ENCODE measurements around the gene ZNF593OS. TPM values are rescaled to one million over a fixed set of nuclear protein-coding genes. Genes with fewer than 3 reads are reported as not detected.

ZNF593OS gene
- total RNA-seq, 1 donor from 2014 or later, result not detected

GRCh38 chr1:26197813-26198212 is 26.2 kb upstream of the ZNF593OS start:
- Histone ChIP-seq H3K4me3 (ENCODE audit: low read depth, low read length) (no peak overlapping the region), H3K27me3 (ENCODE audit: control insufficient read depth, insufficient read depth, low read length) (peaks cover 4% of the 10 kb centered on the region), H3K36me3 (ENCODE audit: control insufficient read depth, insufficient read depth, low read length) (no peaks in the 10 kb centered on the region)
- DNase-seq (ENCODE audit: low read depth), result no peak
- no peak for TF ChIP-seq CTCF (IDR thresholded peaks at IDR 0.05; ENCODE audit: insufficient read depth, low read length, poor library complexity, severe bottlenecking)

- TF ChIP-seq CTCF (IDR thresholded peaks at IDR 0.05; ENCODE audit: insufficient read depth, low read length, poor library complexity, severe bottlenecking), result no peak
- H3K36me3 ChIP-seq (ENCODE audit: control insufficient read depth, insufficient read depth, low read length), result no peaks in the 10 kb centered on the region
- no peak for DNase-seq (ENCODE audit: low read depth)
- no peak overlapping the region for H3K4me3 ChIP-seq (ENCODE audit: low read depth, low read length)
- peaks cover 4% of the 10 kb centered on the region for H3K27me3 ChIP-seq (ENCODE audit: control insufficient read depth, insufficient read depth, low read length)
Observed at GRCh38 chr1:26197301-26197700, 25.7 kb upstream of the ZNF593OS start.

- H3K4me3 ChIP-seq (ENCODE audit: low read depth, low read length), result no peak overlapping the region
- DNase-seq (ENCODE audit: low read depth), result no peak
- peaks cover 4% of the 10 kb centered on the region for H3K27me3 ChIP-seq (ENCODE audit: control insufficient read depth, insufficient read depth, low read length)
- TF ChIP-seq CTCF (IDR thresholded peaks at IDR 0.05; ENCODE audit: insufficient read depth, low read length, poor library complexity, severe bottlenecking), result no peak
- no peaks in the 10 kb centered on the region for H3K36me3 ChIP-seq (ENCODE audit: control insufficient read depth, insufficient read depth, low read length)
Observed at GRCh38 chr1:26195805-26196204, 24.2 kb upstream of the ZNF593OS start.

GRCh38 chr1:26191739-26192138 is 20.1 kb upstream of the ZNF593OS start:
- no peak for TF ChIP-seq CTCF (IDR thresholded peaks at IDR 0.05; ENCODE audit: insufficient read depth, low read length, poor library complexity, severe bottlenecking)
- DNase-seq (ENCODE audit: low read depth), result no peak
- Histone ChIP-seq H3K27me3 (ENCODE audit: control insufficient read depth, insufficient read depth, low read length) (peaks cover 4% of the 10 kb centered on the region), H3K36me3 (ENCODE audit: control insufficient read depth, insufficient read depth, low read length) (no peaks in the 10 kb centered on the region), H3K4me3 (ENCODE audit: low read depth, low read length) (no peak overlapping the region)

GRCh38 chr1:26190373-26190987 is 18.8 kb upstream of the ZNF593OS start, which contains the start of gene CATSPER4:
TSS of gene CATSPER4 (plus strand) at chr1:26190602. CDS start at chr1:26190628, 26 bp downstream.
- Histone ChIP-seq H3K4me3 (ENCODE audit: low read depth, low read length) (no peak within 1 kb of the TSS), H3K27me3 (ENCODE audit: control insufficient read depth, insufficient read depth, low read length) (peaks cover 4% of the 10 kb centered on the region), H3K36me3 (ENCODE audit: control insufficient read depth, insufficient read depth, low read length) (no peaks in the 10 kb centered on the region)
- TF ChIP-seq CTCF (IDR thresholded peaks at IDR 0.05; ENCODE audit: insufficient read depth, low read length, poor library complexity, severe bottlenecking), result no peak
- DNase-seq (ENCODE audit: low read depth), result no peak

GRCh38 chr1:26189751-26190275 is 18.2 kb upstream of the ZNF593OS start:
- Histone ChIP-seq H3K4me3 (ENCODE audit: low read depth, low read length) (no peak overlapping the region), H3K27me3 (ENCODE audit: control insufficient read depth, insufficient read depth, low read length) (peaks cover 4% of the 10 kb centered on the region), H3K36me3 (ENCODE audit: control insufficient read depth, insufficient read depth, low read length) (no peaks in the 10 kb centered on the region)
- DNase-seq (ENCODE audit: low read depth), result no peak
- TF ChIP-seq CTCF (IDR thresholded peaks at IDR 0.05; ENCODE audit: insufficient read depth, low read length, poor library complexity, severe bottlenecking), result no peak

Measured in kidney epithelial cell (primary cell).